GM19397 (cell line): Measurements from ENCODE around the gene EMC9.

ENCODE experiments used
- ATAC-seq: cut with Tn5 transposase; IDR thresholded peaks from one replicate; pipeline ENCODE4 v1.9.1; 2021; ENCODE audit warnings: mild to moderate bottlenecking, moderate library complexity; ENCODE audit not compliant: unreplicated experiment

The EMC9 gene

GRCh38 chr14:24132061-24132685 lies 9.2 kb downstream of the EMC9 start:
- no peak for ATAC-seq

GRCh38 chr14:24131549-24131966 lies 9.8 kb downstream of the EMC9 start:
- no peak for ATAC-seq

GRCh38 chr14:24130717-24131548 lies 10.5 kb downstream of the EMC9 start:
- ATAC-seq, result no peak

GRCh38 chr14:24130380-24130716 lies 11.0 kb downstream of the EMC9 start, which contains the start of gene FITM1:
TSS of gene FITM1 (plus strand) at chr14:24130659. CDS start at chr14:24131564, 905 bp downstream.
- no peak for ATAC-seq

- ATAC-seq, result no peak
Observed at GRCh38 chr14:24129410-24129998, 11.9 kb downstream of the EMC9 start.

- no peak for ATAC-seq
Observed at GRCh38 chr14:24127673-24128072, 13.7 kb downstream of the EMC9 start.

- no peak for ATAC-seq
Observed at GRCh38 chr14:24126939-24127338, 14.5 kb downstream of the EMC9 start.

GRCh38 chr14:24123424-24124417 lies 17.7 kb downstream of the EMC9 start:
- peak; percentile 47 for ATAC-seq

- no peak for ATAC-seq
Observed at GRCh38 chr14:24122898-24123297, 18.5 kb downstream of the EMC9 start.

GRCh38 chr14:24122416-24122815 lies 19.0 kb downstream of the EMC9 start:
- no peak for ATAC-seq

GRCh38 chr14:24121210-24121609 lies 20.2 kb downstream of the EMC9 start:
- ATAC-seq, result no peak

GRCh38 chr14:24119691-24120090 lies 21.7 kb downstream of the EMC9 start:
- no peak for ATAC-seq

- no peak for ATAC-seq
Observed at GRCh38 chr14:24117179-24117578, 24.2 kb downstream of the EMC9 start.

- ATAC-seq, result no peak
Observed at GRCh38 chr14:24116128-24116814, 25.1 kb downstream of the EMC9 start.

GRCh38 chr14:24115422-24116127 lies 25.8 kb downstream of the EMC9 start:
- no peak for ATAC-seq

- ATAC-seq, result peak; percentile 80
Observed at GRCh38 chr14:24114532-24115421, 26.6 kb downstream of the EMC9 start, which contains the start of the genes DCAF11 and NRL. TSS of gene DCAF11 (plus strand) at chr14:24114777. CDS start at chr14:24115595, 818 bp downstream. TSS of gene NRL (minus strand) at chr14:24114949. CDS start at chr14:24082848, 32,101 bp downstream.

- ATAC-seq, result peak; percentile 26
Observed at GRCh38 chr14:24113801-24114531, 27.4 kb downstream of the EMC9 start.

GRCh38 chr14:24113379-24113800 lies 28.0 kb downstream of the EMC9 start:
- ATAC-seq, result no peak
